H1 (cell line): ENCODE measurements around the gene STT3B. TPM values are rescaled to one million over a fixed set of nuclear protein-coding genes. Genes with fewer than 3 reads are reported as not detected.

ENCODE experiments used
- CTCF ChIA-PET: fragments of 300-600 bp; sonication (Branson Sonifier 250); formaldehyde crosslinking; loops from one replicate; lab custom pipeline; 2021; ENCODE audit not compliant: partially characterized antibody; lab: Charles Lee
- POLR2A ChIA-PET: fragments of 300-600 bp; sonication (Branson Sonifier 250); formaldehyde crosslinking; loops from one replicate; lab custom pipeline; 2021; ENCODE audit warnings: inconsistent platforms; ENCODE audit not compliant: partially characterized antibody; lab: Charles Lee
- DNase-seq, 2 experiments: peaks; one replicate each; pipeline versions ENCODE4 v3.0.0 to v3.0.0-alpha.2; 2010 to 2022; ENCODE audit warnings: low spot score in 2 of 2, low read depth in 1 of 2, mixed read lengths in 1 of 2
- FAIRE-seq: peaks from 2 replicates; lab custom pipeline; 2011; peaks lifted over from hg19 to GRCh38; lab: Jason Lieb, UNC
- H2AFZ ChIP-seq: 2 replicates; pipeline ENCODE4 v1.8.1; 2012; ENCODE audit warnings: low read length, inconsistent platforms
- H2AK5ac ChIP-seq: 2 replicates; pipeline ENCODE4 v1.6.1; 2013; ENCODE audit warnings: low read depth, low read length
- H2BK120ac ChIP-seq: replicated peaks from 2 replicates; pipeline ENCODE3; 2013; ENCODE audit warnings: low read depth, low read length, inconsistent platforms
- H2BK12ac ChIP-seq: 2 replicates; pipeline ENCODE4 v1.6.1; 2013; ENCODE audit warnings: low read depth, low read length
- H2BK15ac ChIP-seq: 2 replicates; pipeline ENCODE4 v1.6.1; 2013; ENCODE audit warnings: low read length
- H2BK20ac ChIP-seq: 2 replicates; pipeline ENCODE4 v1.6.1; 2013; ENCODE audit warnings: low read length
- H2BK5ac ChIP-seq: 2 replicates; pipeline ENCODE4 v1.6.1; 2013; ENCODE audit warnings: low read depth, low read length
- H3K14ac ChIP-seq: 2 replicates; pipeline ENCODE4 v1.6.1; 2013; ENCODE audit warnings: inconsistent platforms; ENCODE audit not compliant: insufficient read length
- H3K18ac ChIP-seq: 2 replicates; pipeline ENCODE4 v1.6.1; 2013; ENCODE audit warnings: low read length; ENCODE audit errors: extremely low read depth
- H3K23ac ChIP-seq: 2 replicates; pipeline ENCODE4 v1.6.1; 2013; ENCODE audit warnings: inconsistent platforms; ENCODE audit not compliant: insufficient read length
- H3K23me2 ChIP-seq: 2 replicates; pipeline ENCODE4 v1.6.1; 2013; ENCODE audit warnings: low read depth, low read length
- H3K27ac ChIP-seq: 2 replicates; pipeline ENCODE4 v1.6.1; 2011; ENCODE audit warnings: low read depth, low read length, inconsistent platforms
- H3K27me3 ChIP-seq, 4 experiments: replicated peaks in 1 of 4; 1 replicate in 1 of 4; 2 replicates in 3 of 4; pipeline versions ENCODE4 v1.6.1 to v1.8.1; 2011 to 2013; ENCODE audit warnings: low read length in 3 of 4, mild to moderate bottlenecking in 3 of 4, inconsistent platforms in 2 of 4, mixed read lengths in 2 of 4, moderate library complexity in 1 of 4; ENCODE audit not compliant: control insufficient read depth in 3 of 4, insufficient read depth in 3 of 4; ENCODE audit errors: extremely low read depth in 1 of 4
- H3K36me3 ChIP-seq, 4 experiments: 2 replicates each; pipeline versions ENCODE4 v1.6.1 to v1.8.1; 2011 to 2013; ENCODE audit warnings: mild to moderate bottlenecking in 4 of 4, low read length in 3 of 4, moderate library complexity in 2 of 4, control low read depth in 1 of 4, inconsistent platforms in 1 of 4; ENCODE audit not compliant: insufficient read depth in 4 of 4, control insufficient read depth in 2 of 4
- H3K4ac ChIP-seq: replicated peaks from 2 replicates; pipeline ENCODE3; 2013; ENCODE audit warnings: low read length, low read depth, mixed read lengths, inconsistent platforms; ENCODE audit not compliant: insufficient read length
- H3K4me1 ChIP-seq, 4 experiments: replicated peaks in 1 of 4; 1 replicate in 1 of 4; 2 replicates in 3 of 4; pipeline versions ENCODE4 v1.6.1 to v1.8.1; 2011 to 2013; ENCODE audit warnings: low read length in 3 of 4, inconsistent platforms in 2 of 4, mixed read lengths in 1 of 4; ENCODE audit not compliant: insufficient read depth in 4 of 4, control insufficient read depth in 3 of 4
- H3K4me2 ChIP-seq, 2 experiments: 2 replicates each; pipeline versions ENCODE4 v1.6.1 to v1.8.1; 2011 to 2013; ENCODE audit warnings: low read depth in 2 of 2, low read length in 2 of 2, control low read depth in 1 of 2, inconsistent platforms in 1 of 2, mild to moderate bottlenecking in 1 of 2; ENCODE audit not compliant: insufficient read depth in 1 of 2
- H3K4me3 ChIP-seq, 4 experiments: fragments of 200-600, 300-600 bp in 1 of 4; sonication (generic), shearing (Covaris generic), sonication (Bioruptor Twin) in 1 of 4; 2 replicates each; pipeline versions ENCODE4 v1.5.1 to v1.8.1; 2011 to 2016; ENCODE audit warnings: low read length in 4 of 4, low read depth in 3 of 4, control low read depth in 2 of 4, inconsistent platforms in 2 of 4, mild to moderate bottlenecking in 2 of 4, mixed read lengths in 1 of 4, moderate library complexity in 1 of 4; ENCODE audit not compliant: insufficient read depth in 2 of 4; ENCODE audit errors: extremely low read depth in 1 of 4
- H3K56ac ChIP-seq: replicated peaks from 2 replicates; pipeline ENCODE3; 2013; ENCODE audit warnings: low read depth, mild to moderate bottlenecking, mixed read lengths, low read length, inconsistent platforms; ENCODE audit not compliant: insufficient read length
- H3K79me1 ChIP-seq: 2 replicates; pipeline ENCODE4 v1.6.1; 2013; ENCODE audit warnings: low read depth, low read length, control low read depth
- H3K79me2 ChIP-seq, 2 experiments: 2 replicates each; pipeline versions ENCODE4 v1.6.1 to v1.8.1; 2012 to 2013; ENCODE audit warnings: low read length in 2 of 2, mild to moderate bottlenecking in 2 of 2, inconsistent platforms in 1 of 2; ENCODE audit not compliant: insufficient read depth in 2 of 2, control insufficient read depth in 1 of 2
- H3K9ac ChIP-seq, 4 experiments: replicated peaks in 1 of 4; 1 replicate in 1 of 4; 2 replicates in 3 of 4; pipeline versions ENCODE4 v1.6.1 to v1.8.1; 2011 to 2013; ENCODE audit warnings: low read depth in 3 of 4, low read length in 3 of 4, control low read depth in 2 of 4, mild to moderate bottlenecking in 2 of 4, moderate library complexity in 2 of 4, inconsistent platforms in 1 of 4; ENCODE audit errors: extremely low read depth in 1 of 4
- H3K9me3 ChIP-seq, 2 experiments: 2 replicates each; pipeline versions ENCODE4 v1.6.1 to v1.8.1; 2012 to 2013; ENCODE audit warnings: mild to moderate bottlenecking in 2 of 2, moderate library complexity in 2 of 2, control low read depth in 1 of 2, inconsistent platforms in 1 of 2, low read depth in 1 of 2, low read length in 1 of 2, mixed read lengths in 1 of 2; ENCODE audit not compliant: insufficient read depth in 2 of 2
- H4K20me1 ChIP-seq, 2 experiments: replicated peaks in 1 of 2; 2 replicates each; pipeline versions ENCODE3 to v1.8.1; 2011 to 2013; ENCODE audit warnings: inconsistent platforms in 2 of 2, low read length in 2 of 2, mild to moderate bottlenecking in 1 of 2; ENCODE audit not compliant: insufficient read depth in 2 of 2, control insufficient read depth in 1 of 2
- H4K5ac ChIP-seq: 2 replicates; pipeline ENCODE4 v1.6.1; 2013; ENCODE audit warnings: low read length, low read depth, mixed read lengths, inconsistent platforms; ENCODE audit not compliant: insufficient read length
- H4K8ac ChIP-seq: 2 replicates; pipeline ENCODE4 v1.8.0; 2013; ENCODE audit warnings: mild to moderate bottlenecking, moderate library complexity, low read length, inconsistent platforms; ENCODE audit not compliant: insufficient read depth; ENCODE audit errors: extremely low read depth
- H4K91ac ChIP-seq: replicated peaks from 2 replicates; pipeline ENCODE3; 2013; ENCODE audit warnings: low read length, mixed read lengths, inconsistent platforms; ENCODE audit not compliant: insufficient read length
- GABPA ChIP-seq: IDR thresholded peaks from 2 replicates; pipeline ENCODE4 v1.6.1; 2011; ENCODE audit warnings: mild to moderate bottlenecking, low read length, moderate library complexity, borderline replicate concordance; ENCODE audit not compliant: insufficient read depth
- KDM5A ChIP-seq: fragments of 200-600 bp; IDR thresholded peaks from 2 replicates; pipeline ENCODE4 v1.7.1; 2012; ENCODE audit warnings: mild to moderate bottlenecking, low read length, inconsistent platforms, mixed read lengths
- NANOG ChIP-seq: IDR thresholded peaks from 2 replicates; pipeline ENCODE4 v1.6.1; 2011; ENCODE audit warnings: low read length, low read depth, mild to moderate bottlenecking, inconsistent platforms; ENCODE audit not compliant: insufficient read depth, poor library complexity, severe bottlenecking
- WGBS, 2 experiments: shearing (Covaris generic) in 1 of 2; methylation state at CpG; one replicate each; pipeline versions ENCODE4 v1.1.6 to v1.1.7; 2013 to 2015; ENCODE audit warnings: low lambda C conversion rate in 2 of 2, mixed read lengths in 2 of 2, inconsistent platforms in 1 of 2, low coverage in 1 of 2, missing lambda C conversion rate in 1 of 2; ENCODE audit not compliant: insufficient replicate concordance in 2 of 2, insufficient coverage in 1 of 2, insufficient read length in 1 of 2; ENCODE audit errors: extremely low coverage in 1 of 2, missing lambda C conversion rate in 1 of 2; 5-methylcytosine and 5-hydroxymethylcytosine counted together
- polyA plus RNA-seq, 7 experiments: library from polyadenylated mRNA; depleted of rRNA in 3 of 7; stranded (reverse) in 5 of 7; unstranded in 2 of 7; fragments of >200 nt in 5 of 7; fragments of 200-250 nt in 2 of 7; gene quantifications; 1 replicate in 5 of 7; 2 replicates in 1 of 7; 4 replicates in 1 of 7; pipeline versions ENCODE4 v1.2.1 to v1.2.3, GENCODE V29; 2011 to 2013; ENCODE audit warnings: missing spikeins in 2 of 7, mixed read lengths in 2 of 7
- total RNA-seq: library from RNA; stranded (reverse); fragmentation: NEBNext Ultra II Directional; extraction: Animal tissue kit (Norgen Biotek cat#: 25700); gene quantifications from 2 replicates; pipeline ENCODE4 v1.2.1, GENCODE V29; 2021

STT3B gene
- total and polyA plus RNA-seq, 2 of the 8 experiments (the other 6 are each of a cell fraction or from before 2014, with no cell fraction given) = 43.5 to 134 TPM

DNA sequence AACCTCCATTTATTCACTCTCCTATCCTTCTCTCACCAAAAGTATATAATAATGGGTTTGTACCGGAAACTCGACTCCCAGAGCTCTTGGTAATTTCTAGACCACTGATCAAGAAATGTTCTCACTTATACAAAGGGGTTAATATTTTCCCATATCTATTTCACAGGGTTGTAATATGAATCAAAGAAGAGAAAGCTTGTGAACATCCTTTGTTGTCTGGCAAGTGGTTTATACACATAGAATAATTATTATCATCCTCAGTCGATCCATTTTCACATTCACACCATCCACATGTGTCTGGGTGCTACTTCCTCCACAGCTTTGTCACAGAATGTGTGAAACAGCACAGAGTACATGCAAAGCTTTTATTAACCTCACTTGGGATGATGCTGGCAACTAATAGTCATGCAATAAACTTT lies 29.9 kb upstream of the STT3B start:
- Histone ChIP-seq H3K4me2 (no peak overlapping the region), H2AFZ (no peak overlapping the region), H2BK20ac (no peak overlapping the region), H4K20me1 (no peaks in the 10 kb centered on the region), H3K23ac (no peak overlapping the region), H3K4me1 (peaks cover 4 to 20% (median 11%) of the 10 kb centered on the region in 4 experiments; a peak in 6 of 7 replicates), H3K9ac (no peak overlapping the region), H3K9me3 (no peaks in the 10 kb centered on the region), H2AK5ac (no peak overlapping the region), H4K91ac (no peak overlapping the region), H4K5ac (no peak overlapping the region), H3K27me3 (peaks cover 0 to 1% (median 0%) of the 10 kb centered on the region in 4 experiments; a peak in 1 of 7 replicates), H4K8ac (no peak overlapping the region), H2BK15ac (no peak overlapping the region), H3K56ac (no peak overlapping the region), H3K27ac (no peak overlapping the region), H2BK5ac (no peak overlapping the region), H3K79me2 (no peaks in the 10 kb centered on the region), H2BK12ac (no peak overlapping the region), H2BK120ac (no peak overlapping the region), H3K23me2 (no peaks in the 10 kb centered on the region), H3K18ac (no peak overlapping the region), H3K4ac (no peak overlapping the region), H3K14ac (no peak overlapping the region), H3K36me3 (no peaks in the 10 kb centered on the region), H3K79me1 (no peaks in the 10 kb centered on the region), H3K4me3 (no peak overlapping the region)
- ChIA-PET POLR2A (interaction anchor here (1.3 to 1.5 kb wide), 2 partner anchors 11 to 30 kb away, joined by 4 to 12 read pairs; partner anchors contain the start of gene STT3B), CTCF (interaction anchor here (0.7 kb wide), 1 partner anchor 53 kb away, joined by 3 read pairs; no protein-coding TSS in a partner anchor)
- WGBS, 2 experiments = 98% methylated on average over 3 of the region's 3 CpGs; no CpG with 5 or more reads in 1 of the 2 experiments
- FAIRE-seq (no peak), DNase-seq (no peak)
- no peak for TF ChIP-seq NANOG
- no peak for TF ChIP-seq GABPA
- TF ChIP-seq KDM5A = no peak
